ENCODE results near the gene TTLL6.
A peak's percentile ranks its signal among the peaks of the same experiment; 100 is the strongest.

- TF ChIP-seq REST (IDR thresholded peaks at IDR 0.05; ENCODE audit: insufficient replicate concordance, low read depth): no peak
- no peak for TF ChIP-seq CTCF (IDR thresholded peaks at IDR 0.05; ENCODE audit: insufficient read depth, low read length)
- TF ChIP-seq POLR2AphosphoS5 (IDR thresholded peaks at IDR 0.05; ENCODE audit: low read depth): no peak
- no peak for TF ChIP-seq GABPA (IDR thresholded peaks at IDR 0.05; ENCODE audit: low read depth)
- TF ChIP-seq SPI1 (IDR thresholded peaks at IDR 0.05; ENCODE audit: borderline replicate concordance, low read depth): peak; percentile 46; the same call in 1 of the 2 replicates
Observed at GRCh38 chr17:48755356-48755755, 61.7 kb downstream of the TTLL6 start.

Data from HL-60 (cell line).